ENCODE data around the gene NHS. TPM values are rescaled to one million over a fixed set of nuclear protein-coding genes. Genes with fewer than 3 reads are reported as not detected.

The NHS gene
- total RNA-seq, 1 donor from 2014 or later, result 14.9 TPM

DNA sequence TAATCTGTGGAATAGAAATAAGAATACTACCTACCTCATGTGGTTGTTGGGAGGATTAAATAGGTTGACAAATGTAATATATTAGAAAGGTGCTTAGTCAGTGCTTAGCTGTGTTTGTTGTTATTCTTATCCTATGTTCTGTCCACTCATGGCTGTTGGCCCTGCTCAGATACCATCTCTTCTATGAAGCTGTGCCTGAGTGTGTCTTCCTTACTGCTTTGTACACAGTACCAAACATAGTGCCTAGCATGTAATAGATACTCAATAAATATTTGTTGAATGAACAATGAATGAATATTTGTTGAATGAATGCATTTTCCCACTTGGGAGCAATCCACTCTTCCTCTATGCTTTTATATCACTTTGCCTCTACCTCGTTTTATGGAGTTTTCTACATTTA is 57.2 kb downstream of the NHS start:
- no peak for DNase-seq (ENCODE audit: low spot score)
- H3K9me3 Mint-ChIP-seq (ENCODE audit: low read depth), result no peaks in the 10 kb centered on the region
- no peaks in the 10 kb centered on the region for H3K4me1 Mint-ChIP-seq (ENCODE audit: low read depth)
- no peaks in the 10 kb centered on the region for H3K36me3 Mint-ChIP-seq (ENCODE audit: low read depth)
- no peaks in the 10 kb centered on the region for H3K27me3 Mint-ChIP-seq (ENCODE audit: low read depth)
- no peak overlapping the region for H3K4me3 Mint-ChIP-seq (ENCODE audit: unreplicated experiment)
- no peak overlapping the region for H3K27ac Mint-ChIP-seq (ENCODE audit: unreplicated experiment)
- TF ChIP-seq, protein P1, sequence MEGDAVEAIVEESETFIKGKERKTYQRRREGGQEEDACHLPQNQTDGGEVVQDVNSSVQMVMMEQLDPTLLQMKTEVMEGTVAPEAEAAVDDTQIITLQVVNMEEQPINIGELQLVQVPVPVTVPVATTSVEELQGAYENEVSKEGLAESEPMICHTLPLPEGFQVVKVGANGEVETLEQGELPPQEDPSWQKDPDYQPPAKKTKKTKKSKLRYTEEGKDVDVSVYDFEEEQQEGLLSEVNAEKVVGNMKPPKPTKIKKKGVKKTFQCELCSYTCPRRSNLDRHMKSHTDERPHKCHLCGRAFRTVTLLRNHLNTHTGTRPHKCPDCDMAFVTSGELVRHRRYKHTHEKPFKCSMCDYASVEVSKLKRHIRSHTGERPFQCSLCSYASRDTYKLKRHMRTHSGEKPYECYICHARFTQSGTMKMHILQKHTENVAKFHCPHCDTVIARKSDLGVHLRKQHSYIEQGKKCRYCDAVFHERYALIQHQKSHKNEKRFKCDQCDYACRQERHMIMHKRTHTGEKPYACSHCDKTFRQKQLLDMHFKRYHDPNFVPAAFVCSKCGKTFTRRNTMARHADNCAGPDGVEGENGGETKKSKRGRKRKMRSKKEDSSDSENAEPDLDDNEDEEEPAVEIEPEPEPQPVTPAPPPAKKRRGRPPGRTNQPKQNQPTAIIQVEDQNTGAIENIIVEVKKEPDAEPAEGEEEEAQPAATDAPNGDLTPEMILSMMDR (IDR thresholded peaks at IDR 0.05), result no peak

- Mint-ChIP-seq H3K27ac (ENCODE audit: unreplicated experiment) (no peak overlapping the region), H3K36me3 (ENCODE audit: low read depth) (no peaks in the 10 kb centered on the region), H3K9me3 (ENCODE audit: low read depth) (no peaks in the 10 kb centered on the region), H3K4me1 (ENCODE audit: low read depth) (no peaks in the 10 kb centered on the region), H3K4me3 (ENCODE audit: unreplicated experiment) (no peak overlapping the region), H3K27me3 (ENCODE audit: low read depth) (no peaks in the 10 kb centered on the region)
- TF ChIP-seq, protein P1 (IDR thresholded peaks at IDR 0.05), result no peak
- no peak for DNase-seq (ENCODE audit: low spot score)
Observed at GRCh38 chrX:17433965-17434364, 59.0 kb downstream of the NHS start.

- TF ChIP-seq, protein P1 (IDR thresholded peaks at IDR 0.05), result no peak
- no peak overlapping the region for H3K27ac Mint-ChIP-seq (ENCODE audit: unreplicated experiment)
Observed at GRCh38 chrX:17435476-17435875, 60.5 kb downstream of the NHS start.

DNA sequence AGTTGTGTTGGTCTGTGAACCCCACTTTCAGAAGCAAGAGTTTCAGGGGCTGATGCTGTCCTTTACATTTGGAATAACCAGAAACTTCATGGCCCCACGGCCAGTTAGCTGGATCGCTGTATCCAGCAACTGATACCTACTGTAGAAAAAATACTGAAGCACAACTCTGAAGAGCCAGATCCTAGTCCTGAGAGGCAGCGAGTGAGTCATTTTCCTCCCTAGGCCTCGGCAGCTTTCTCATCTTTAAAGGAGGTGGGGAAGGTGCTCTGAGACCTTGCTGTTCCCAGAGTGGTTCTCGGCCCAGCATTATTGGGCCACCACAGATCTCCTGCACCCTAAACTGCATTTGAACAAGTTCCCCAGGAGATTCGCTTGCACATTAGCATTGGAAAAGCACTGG is 63.2 kb downstream of the NHS start:
- Mint-ChIP-seq H3K4me1 (ENCODE audit: low read depth) (peaks cover 7% of the 10 kb centered on the region), H3K9me3 (ENCODE audit: low read depth) (no peaks in the 10 kb centered on the region), H3K36me3 (ENCODE audit: low read depth) (no peaks in the 10 kb centered on the region), H3K27me3 (ENCODE audit: low read depth) (no peaks in the 10 kb centered on the region), H3K4me3 (ENCODE audit: unreplicated experiment) (no peak overlapping the region), H3K27ac (ENCODE audit: unreplicated experiment) (no peak overlapping the region)
- no peak for DNase-seq (ENCODE audit: low spot score)
- TF ChIP-seq, protein P1 (IDR thresholded peaks at IDR 0.05), result no peak

More at GRCh38 chrX:17435476-17435875, 60.5 kb downstream of the NHS start:
- no peak for DNase-seq (ENCODE audit: low spot score)
- Mint-ChIP-seq H3K27me3 (ENCODE audit: low read depth) (no peaks in the 10 kb centered on the region), H3K4me3 (ENCODE audit: unreplicated experiment) (no peak overlapping the region), H3K9me3 (ENCODE audit: low read depth) (no peaks in the 10 kb centered on the region), H3K36me3 (ENCODE audit: low read depth) (no peaks in the 10 kb centered on the region), H3K4me1 (ENCODE audit: low read depth) (peaks cover under 1% of the 10 kb centered on the region)

- H3K36me3 Mint-ChIP-seq (ENCODE audit: low read depth), result no peaks in the 10 kb centered on the region
Observed at GRCh38 chrX:17440258-17440657, 65.3 kb downstream of the NHS start.

More at GRCh38 chrX:17440258-17440657, 65.3 kb downstream of the NHS start:
- TF ChIP-seq, protein P1 (IDR thresholded peaks at IDR 0.05), result no peak
- H3K9me3 Mint-ChIP-seq (ENCODE audit: low read depth), result no peaks in the 10 kb centered on the region
- peaks cover 7% of the 10 kb centered on the region for H3K4me1 Mint-ChIP-seq (ENCODE audit: low read depth)
- H3K27ac Mint-ChIP-seq (ENCODE audit: unreplicated experiment), result no peak overlapping the region
- DNase-seq (ENCODE audit: low spot score), result no peak
- no peak overlapping the region for H3K4me3 Mint-ChIP-seq (ENCODE audit: unreplicated experiment)
- no peaks in the 10 kb centered on the region for H3K27me3 Mint-ChIP-seq (ENCODE audit: low read depth)
